HepG2 (cell line): ENCODE data around the gene ACAA2. TPM values are rescaled to one million over a fixed set of nuclear protein-coding genes. Genes with fewer than 3 reads are reported as not detected.

Experiments
- ADNP ChIP-seq: sonication (generic); formaldehyde crosslinking; IDR thresholded peaks from 2 replicates; pipeline ENCODE4 v1.4.0; 2020; ENCODE audit warnings: missing genetic modification reagents
- ARID2 ChIP-seq: sonication (generic); formaldehyde crosslinking; IDR thresholded peaks from 2 replicates; pipeline ENCODE4 v1.8.1; 2022; ENCODE audit warnings: mild to moderate bottlenecking, missing genetic modification reagents, borderline replicate concordance
- CAMTA2 ChIP-seq: sonication (generic); formaldehyde crosslinking; IDR thresholded peaks from 2 replicates; pipeline ENCODE4 v1.4.0; 2020; ENCODE audit warnings: mild to moderate bottlenecking, missing genetic modification reagents, borderline replicate concordance
- EED ChIP-seq: sonication (generic); formaldehyde crosslinking; IDR thresholded peaks from 2 replicates; pipeline ENCODE4 v1.5.0; 2020; ENCODE audit warnings: mild to moderate bottlenecking, missing genetic modification reagents
- ELF4 ChIP-seq: sonication (generic); formaldehyde crosslinking; IDR thresholded peaks from 2 replicates; pipeline ENCODE4 v1.5.0; 2020; ENCODE audit warnings: missing genetic modification reagents, mild to moderate bottlenecking, moderate library complexity, borderline replicate concordance
- ETV6 ChIP-seq: sonication (generic); formaldehyde crosslinking; conservative IDR thresholded peaks from 2 replicates; pipeline ENCODE4 v1.4.0; 2020; ENCODE audit warnings: missing genetic modification reagents
- FUBP1 ChIP-seq: sonication (generic); formaldehyde crosslinking; IDR thresholded peaks from 2 replicates; pipeline ENCODE4 v1.5.1; 2020; ENCODE audit warnings: missing genetic modification reagents, mild to moderate bottlenecking, borderline replicate concordance
- HDAC1 ChIP-seq: sonication (generic); formaldehyde crosslinking; IDR thresholded peaks from 2 replicates; pipeline ENCODE4 v1.5.1; 2020; ENCODE audit warnings: mild to moderate bottlenecking, missing genetic modification reagents
- JUN ChIP-seq: sonication (generic); formaldehyde crosslinking; IDR thresholded peaks from 2 replicates; pipeline ENCODE4 v1.4.0; 2020; ENCODE audit warnings: mild to moderate bottlenecking, missing genetic modification reagents
- MIER3 ChIP-seq: IDR thresholded peaks from 2 replicates; pipeline ENCODE4 v1.6.1; 2016; ENCODE audit warnings: missing compliant biosample characterization, borderline replicate concordance
- NFE2L1 ChIP-seq: sonication (generic); formaldehyde crosslinking; IDR thresholded peaks from 2 replicates; pipeline ENCODE4 v1.4.0; 2020; ENCODE audit warnings: missing genetic modification reagents, mild to moderate bottlenecking, borderline replicate concordance
- NFE2L2 ChIP-seq: fragments of 150-350 bp; IDR thresholded peaks from 2 replicates; pipeline ENCODE4 v1.6.1; 2014; ENCODE audit warnings: low read length
- SMAD9 ChIP-seq: sonication (generic); formaldehyde crosslinking; IDR thresholded peaks from 2 replicates; pipeline ENCODE4 v1.5.1; 2020; ENCODE audit warnings: mild to moderate bottlenecking, missing genetic modification reagents
- SNRNP70 ChIP-seq: fragments of 200-400 bp; formaldehyde crosslinking; IDR thresholded peaks from 2 replicates; pipeline ENCODE4 v1.6.1; 2017; ENCODE audit warnings: mild to moderate bottlenecking, low read depth, low read length, moderate library complexity
- SOX6 ChIP-seq, 2 experiments: fragments of 450-650 bp in 1 of 2; sonication (generic) in 1 of 2; formaldehyde crosslinking in 1 of 2; IDR thresholded peaks; 2 replicates each; pipeline versions ENCODE4 v1.4.0 to v1.6.1; 2017 to 2020; ENCODE audit warnings: antibody characterized with exemption in 1 of 2, mild to moderate bottlenecking in 1 of 2, missing genetic modification reagents in 1 of 2
- TEAD2 ChIP-seq: sonication (generic); formaldehyde crosslinking; IDR thresholded peaks from 2 replicates; pipeline ENCODE4 v1.9.0; 2021; ENCODE audit warnings: missing genetic modification reagents
- ZFP1 ChIP-seq: IDR thresholded peaks from 2 replicates; pipeline ENCODE4 v1.6.1; 2016
- ZNF180 ChIP-seq: sonication (generic); formaldehyde crosslinking; IDR thresholded peaks from 2 replicates; pipeline ENCODE4 v1.4.0; 2020; ENCODE audit warnings: low read depth, missing genetic modification reagents, borderline replicate concordance
- ZNF207 ChIP-seq: fragments of 450-650 bp; IDR thresholded peaks from 2 replicates; pipeline ENCODE4 v1.6.1; 2016; ENCODE audit warnings: antibody characterized with exemption, borderline replicate concordance
- ZNF484 ChIP-seq: sonication (generic); formaldehyde crosslinking; IDR thresholded peaks from 2 replicates; pipeline ENCODE4 v1.5.1; 2020; ENCODE audit warnings: mild to moderate bottlenecking, low read depth, missing genetic modification reagents, borderline replicate concordance
- ZNF644 ChIP-seq: IDR thresholded peaks from 2 replicates; pipeline ENCODE4 v1.6.1; 2016; ENCODE audit warnings: low read depth
- ZNF746 ChIP-seq: sonication (generic); formaldehyde crosslinking; IDR thresholded peaks from 2 replicates; pipeline ENCODE4 v1.8.0; 2022; ENCODE audit warnings: mild to moderate bottlenecking, missing genetic modification reagents
- ZSCAN12 ChIP-seq: sonication (generic); formaldehyde crosslinking; IDR thresholded peaks from 2 replicates; pipeline ENCODE4 v1.9.0; 2021; ENCODE audit warnings: mild to moderate bottlenecking, missing genetic modification reagents
- ZSCAN29 ChIP-seq: sonication (generic); formaldehyde crosslinking; conservative IDR thresholded peaks from 2 replicates; pipeline ENCODE4 v1.4.0; 2020; ENCODE audit warnings: mild to moderate bottlenecking, missing genetic modification reagents
- polyA plus RNA-seq, 8 experiments: library from polyadenylated mRNA; depleted of rRNA in 3 of 8; stranded (reverse) in 7 of 8; unstranded in 1 of 8; fragments of >200 nt; fragmentation: Illumina TruSeq in 4 of 8; extraction: Trizol in 4 of 8; gene quantifications; 2 replicates each; pipeline versions ENCODE4 v1.2.1 to v1.2.3, GENCODE V29; 2011 to 2016; ENCODE audit warnings: low read depth in 4 of 8, missing spikeins in 1 of 8, mixed read lengths in 1 of 8; ENCODE audit not compliant: insufficient read depth in 1 of 8
- total RNA-seq, 5 experiments: library from RNA; depleted of rRNA; stranded (reverse); fragments of >200 nt; fragmentation: Illumina TruSeq; extraction: Trizol; gene quantifications; 2 replicates each; pipeline ENCODE4 v1.2.3, GENCODE V29; 2016; ENCODE audit warnings: low read depth in 1 of 5
- TF ChIP-seq, protein P1 (sequence below): sonication (generic); formaldehyde crosslinking; conservative IDR thresholded peaks from 2 replicates; pipeline ENCODE4 v1.5.0; 2020; ENCODE audit warnings: missing genetic modification reagents
- TF ChIP-seq, protein P2 (sequence below): sonication (generic); formaldehyde crosslinking; IDR thresholded peaks from 2 replicates; pipeline ENCODE4 v1.4.0; 2020; ENCODE audit warnings: missing genetic modification reagents

ACAA2 gene
- total and polyA plus RNA-seq, 2 of the 13 experiments (the other 11 are each of a cell fraction or from before 2014, with no cell fraction given), result 51.6 to 182 TPM

- TF ChIP-seq ARID2 (CRISPR knock-in tag) (0 out of 2 replicates have a peak, but pooled peaks have one; percentile 51), ZNF644 (CRISPR knock-in tag) (no peak), JUN (CRISPR knock-in tag) (no peak), ZNF746 (no peak), FUBP1 (CRISPR knock-in tag) (no peak), ZNF180 (CRISPR knock-in tag) (no peak; the same call in 1 of the 2 replicates), SMAD9 (no peak), ADNP (no peak), ZFP1 (no peak; the same call in 1 of the 2 replicates), SOX6 (IDR thresholded peaks at IDR 0.05) (no peak), SOX6 (CRISPR knock-in tag; IDR thresholded peaks at IDR 0.05) (peak; percentile 80), ZSCAN12 (CRISPR knock-in tag) (peak; percentile 73; the same call in 1 of the 2 replicates), MIER3 (CRISPR knock-in tag) (no peak), EED (CRISPR knock-in tag) (no peak), NFE2L1 (CRISPR knock-in tag) (no peak), ELF4 (CRISPR knock-in tag) (no peak), CAMTA2 (CRISPR knock-in tag) (0 out of 2 replicates have a peak, but pooled peaks have one; percentile 22), NFE2L2 (no peak), ZNF207 (no peak), SNRNP70 (no peak), TEAD2 (CRISPR knock-in tag) (no peak), ZSCAN29 (CRISPR knock-in tag) (no peak), HDAC1 (CRISPR knock-in tag) (peak; percentile 62), ZNF484 (CRISPR knock-in tag) (0 out of 2 replicates have a peak, but pooled peaks have one; percentile 69), ETV6 (CRISPR knock-in tag) (no peak)
- TF ChIP-seq, protein P1, sequence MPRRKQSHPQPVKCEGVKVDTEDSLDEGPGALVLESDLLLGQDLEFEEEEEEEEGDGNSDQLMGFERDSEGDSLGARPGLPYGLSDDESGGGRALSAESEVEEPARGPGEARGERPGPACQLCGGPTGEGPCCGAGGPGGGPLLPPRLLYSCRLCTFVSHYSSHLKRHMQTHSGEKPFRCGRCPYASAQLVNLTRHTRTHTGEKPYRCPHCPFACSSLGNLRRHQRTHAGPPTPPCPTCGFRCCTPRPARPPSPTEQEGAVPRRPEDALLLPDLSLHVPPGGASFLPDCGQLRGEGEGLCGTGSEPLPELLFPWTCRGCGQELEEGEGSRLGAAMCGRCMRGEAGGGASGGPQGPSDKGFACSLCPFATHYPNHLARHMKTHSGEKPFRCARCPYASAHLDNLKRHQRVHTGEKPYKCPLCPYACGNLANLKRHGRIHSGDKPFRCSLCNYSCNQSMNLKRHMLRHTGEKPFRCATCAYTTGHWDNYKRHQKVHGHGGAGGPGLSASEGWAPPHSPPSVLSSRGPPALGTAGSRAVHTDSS (CRISPR knock-in tag), result no peak
- TF ChIP-seq, protein P2, sequence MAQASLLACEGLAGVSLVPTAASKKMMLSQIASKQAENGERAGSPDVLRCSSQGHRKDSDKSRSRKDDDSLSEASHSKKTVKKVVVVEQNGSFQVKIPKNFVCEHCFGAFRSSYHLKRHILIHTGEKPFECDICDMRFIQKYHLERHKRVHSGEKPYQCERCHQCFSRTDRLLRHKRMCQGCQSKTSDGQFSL (CRISPR knock-in tag), result no peak
These were observed at the start of gene ACAA2 (continued) for GRCh38 chr18:49813319-49814146.
